ENCODE measurements around the gene LIN28B.

DNA sequence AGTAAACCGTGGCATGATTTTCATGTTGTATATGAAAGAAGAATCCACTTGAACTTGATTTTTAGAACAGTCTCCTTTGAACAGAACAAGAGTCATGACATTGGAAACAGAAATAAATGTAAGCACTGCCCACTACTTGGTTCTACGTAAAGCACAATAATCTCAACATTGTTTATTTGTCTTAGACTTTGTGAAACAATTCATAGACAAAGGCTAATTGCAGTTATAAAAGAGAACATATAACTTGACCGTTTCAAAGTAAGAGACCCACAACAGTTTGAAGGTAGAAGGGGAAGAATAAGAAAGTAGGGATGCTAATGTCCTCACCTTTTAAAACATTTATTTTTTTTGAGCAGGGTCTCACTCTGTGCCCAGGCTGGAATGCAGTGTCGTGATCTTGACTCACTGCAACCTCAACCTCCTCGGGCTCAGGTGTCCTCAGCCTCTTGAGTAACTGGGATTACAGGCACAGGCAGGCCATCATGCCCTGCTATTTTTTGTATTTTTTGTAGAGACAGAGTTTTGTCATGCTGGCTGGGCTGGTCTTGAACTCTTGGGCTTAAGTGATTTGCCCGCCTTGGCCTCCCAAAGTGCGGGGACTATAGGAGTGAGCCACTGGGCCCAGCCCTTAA, 151.8 kb downstream of the LIN28B start:
- TF ChIP-seq, protein P1, sequence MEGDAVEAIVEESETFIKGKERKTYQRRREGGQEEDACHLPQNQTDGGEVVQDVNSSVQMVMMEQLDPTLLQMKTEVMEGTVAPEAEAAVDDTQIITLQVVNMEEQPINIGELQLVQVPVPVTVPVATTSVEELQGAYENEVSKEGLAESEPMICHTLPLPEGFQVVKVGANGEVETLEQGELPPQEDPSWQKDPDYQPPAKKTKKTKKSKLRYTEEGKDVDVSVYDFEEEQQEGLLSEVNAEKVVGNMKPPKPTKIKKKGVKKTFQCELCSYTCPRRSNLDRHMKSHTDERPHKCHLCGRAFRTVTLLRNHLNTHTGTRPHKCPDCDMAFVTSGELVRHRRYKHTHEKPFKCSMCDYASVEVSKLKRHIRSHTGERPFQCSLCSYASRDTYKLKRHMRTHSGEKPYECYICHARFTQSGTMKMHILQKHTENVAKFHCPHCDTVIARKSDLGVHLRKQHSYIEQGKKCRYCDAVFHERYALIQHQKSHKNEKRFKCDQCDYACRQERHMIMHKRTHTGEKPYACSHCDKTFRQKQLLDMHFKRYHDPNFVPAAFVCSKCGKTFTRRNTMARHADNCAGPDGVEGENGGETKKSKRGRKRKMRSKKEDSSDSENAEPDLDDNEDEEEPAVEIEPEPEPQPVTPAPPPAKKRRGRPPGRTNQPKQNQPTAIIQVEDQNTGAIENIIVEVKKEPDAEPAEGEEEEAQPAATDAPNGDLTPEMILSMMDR (IDR thresholded peaks at IDR 0.05; ENCODE audit: insufficient read depth, low read length): no peak
- TF ChIP-seq POLR2AphosphoS5 (IDR thresholded peaks at IDR 0.05; ENCODE audit: low read depth): no peak
